IMR-90 (cell line): ENCODE results near the gene PHACTR2. TPM values are rescaled to one million over a fixed set of nuclear protein-coding genes. Genes with fewer than 3 reads are reported as not detected.

Experiments used
- ATAC-seq: fragments of 200-7000 bp; cut with Tn5 transposase; 2 replicates; pipeline ENCODE4 v1.9.1; 2020; ENCODE audit warnings: low read depth, mild to moderate bottlenecking, moderate library complexity
- BruUV-seq: library from RNA; stranded (reverse); fragments of 400-500 nt; replicated peaks from 2 replicates; lab custom pipeline; 2021; lab: Mats Ljungman, UMichigan
- CTCF ChIA-PET: fragments of 300-600 bp; formaldehyde crosslinking; extraction: SDS; loops from one replicate; lab custom pipeline; 2021; ENCODE audit warnings: antibody characterized with exemption; lab: Yijun Ruan, JAX
- POLR2A ChIA-PET: fragments of 300-600 bp; sonication (Branson Sonifier 250); formaldehyde crosslinking; loops from one replicate; lab custom pipeline; 2022; ENCODE audit warnings: antibody characterized with exemption; ENCODE audit not compliant: unreplicated experiment; lab: Charles Lee
- DNase-seq: peaks from one replicate; pipeline ENCODE4 v3.0.0; 2013
- H2AFZ ChIP-seq: replicated peaks from 2 replicates; pipeline ENCODE3; 2013; ENCODE audit warnings: low read length, mild to moderate bottlenecking; ENCODE audit not compliant: poor library complexity
- H2AK5ac ChIP-seq: 2 replicates; pipeline ENCODE4 v1.6.1; 2013; ENCODE audit warnings: low read depth, low read length, inconsistent platforms
- H2AK9ac ChIP-seq: replicated peaks from 2 replicates; pipeline ENCODE3; 2013; ENCODE audit warnings: mild to moderate bottlenecking, low read depth, low read length, moderate library complexity; ENCODE audit not compliant: poor library complexity
- H2BK120ac ChIP-seq: 2 replicates; pipeline ENCODE4 v1.6.1; 2013; ENCODE audit warnings: low read depth, low read length, inconsistent platforms
- H2BK15ac ChIP-seq: 3 replicates; pipeline ENCODE4 v1.6.1; 2013; ENCODE audit warnings: low read depth, low read length, inconsistent platforms
- H2BK20ac ChIP-seq: 2 replicates; pipeline ENCODE4 v1.6.1; 2013; ENCODE audit warnings: low read depth, mild to moderate bottlenecking, inconsistent platforms, low read length, moderate library complexity
- H2BK5ac ChIP-seq: 2 replicates; pipeline ENCODE4 v1.6.1; 2013; ENCODE audit warnings: mild to moderate bottlenecking, low read depth, low read length, inconsistent platforms; ENCODE audit not compliant: poor library complexity, severe bottlenecking
- H3K14ac ChIP-seq: replicated peaks from 2 replicates; pipeline ENCODE4 v1.6.1; 2013; ENCODE audit warnings: low read depth, low read length, inconsistent platforms
- H3K18ac ChIP-seq: 2 replicates; pipeline ENCODE4 v1.6.1; 2013; ENCODE audit warnings: low read depth, low read length, control low read depth
- H3K23ac ChIP-seq: 2 replicates; pipeline ENCODE4 v1.6.1; 2013; ENCODE audit warnings: low read depth, low read length, inconsistent platforms
- H3K27ac ChIP-seq: 2 replicates; pipeline ENCODE4 v1.5.1; 2013; ENCODE audit warnings: mild to moderate bottlenecking, control low read depth, low read length; ENCODE audit not compliant: insufficient read depth
- H3K27me3 ChIP-seq: 2 replicates; pipeline ENCODE4 v1.6.1; 2013; ENCODE audit warnings: low read length; ENCODE audit not compliant: control insufficient read depth, insufficient read depth
- H3K36me3 ChIP-seq: 2 replicates; pipeline ENCODE4 v1.6.1; 2013; ENCODE audit warnings: low read length, mixed read lengths; ENCODE audit not compliant: control insufficient read depth, insufficient read depth
- H3K4ac ChIP-seq: 2 replicates; pipeline ENCODE4 v1.6.1; 2013; ENCODE audit warnings: low read depth, low read length, inconsistent platforms
- H3K4me1 ChIP-seq: 2 replicates; pipeline ENCODE4 v1.6.1; 2013; ENCODE audit warnings: low read length, mixed read lengths; ENCODE audit not compliant: control insufficient read depth, insufficient read depth
- H3K4me2 ChIP-seq: 2 replicates; pipeline ENCODE4 v1.6.1; 2013; ENCODE audit warnings: low read depth, mild to moderate bottlenecking, control low read depth, low read length, moderate library complexity
- H3K4me3 ChIP-seq: 2 replicates; pipeline ENCODE4 v1.5.1; 2013; ENCODE audit warnings: low read depth, mild to moderate bottlenecking, control low read depth, low read length, moderate library complexity; ENCODE audit not compliant: insufficient read depth
- H3K56ac ChIP-seq: 2 replicates; pipeline ENCODE4 v1.6.1; 2013; ENCODE audit warnings: low read length, inconsistent platforms; ENCODE audit not compliant: insufficient read depth; ENCODE audit errors: extremely low read depth
- H3K79me1 ChIP-seq, 2 experiments: 2 replicates each; pipeline ENCODE4 v1.6.1; 2013; ENCODE audit warnings: low read length in 2 of 2, inconsistent platforms in 1 of 2, low read depth in 1 of 2
- H3K9ac ChIP-seq: 2 replicates; pipeline ENCODE4 v1.6.1; 2013; ENCODE audit warnings: low read depth, low read length, control low read depth
- H3K9me1 ChIP-seq: 2 replicates; pipeline ENCODE4 v1.6.1; 2013; ENCODE audit warnings: low read length, inconsistent platforms; ENCODE audit not compliant: insufficient read depth
- H3K9me3 ChIP-seq: 2 replicates; pipeline ENCODE4 v1.6.1; 2013; ENCODE audit warnings: low read length; ENCODE audit not compliant: control insufficient read depth, insufficient read depth
- H4K20me1 ChIP-seq: 2 replicates; pipeline ENCODE4 v1.6.1; 2013; ENCODE audit warnings: low read length, inconsistent platforms; ENCODE audit not compliant: insufficient read depth
- H4K5ac ChIP-seq: 2 replicates; pipeline ENCODE4 v1.6.1; 2013; ENCODE audit warnings: mild to moderate bottlenecking, low read depth, low read length, control low read depth
- H4K8ac ChIP-seq, 2 experiments: 2 replicates each; pipeline ENCODE4 v1.6.1; 2013; ENCODE audit warnings: low read depth in 2 of 2, low read length in 2 of 2, control low read depth in 1 of 2, inconsistent platforms in 1 of 2
- H4K91ac ChIP-seq: 2 replicates; pipeline ENCODE4 v1.6.1; 2013; ENCODE audit warnings: low read depth, low read length, inconsistent platforms; ENCODE audit not compliant: insufficient read depth
- BHLHE40 ChIP-seq: fragments of 150-350 bp; IDR thresholded peaks from 2 replicates; pipeline ENCODE4 v1.6.1; 2016; ENCODE audit warnings: mild to moderate bottlenecking, low read depth, low read length
- CEBPB ChIP-seq: IDR thresholded peaks from 2 replicates; pipeline ENCODE4 v1.6.1; 2012; ENCODE audit warnings: low read depth, low read length, improper control_type of control experiment
- CHD1 ChIP-seq: IDR thresholded peaks from 2 replicates; pipeline ENCODE4 v1.6.1; 2012; ENCODE audit warnings: low read depth, low read length, improper control_type of control experiment
- FOS ChIP-seq: fragments of 150-350 bp; IDR thresholded peaks from 2 replicates; pipeline ENCODE4 v1.6.1; 2016; ENCODE audit warnings: low read depth, low read length
- MAFK ChIP-seq: IDR thresholded peaks from 2 replicates; pipeline ENCODE4 v1.6.1; 2012; ENCODE audit warnings: low read depth, low read length, improper control_type of control experiment
- MAZ ChIP-seq: IDR thresholded peaks from 2 replicates; pipeline ENCODE4 v1.6.1; 2012; ENCODE audit warnings: low read depth, mild to moderate bottlenecking, low read length, improper control_type of control experiment, moderate library complexity, borderline replicate concordance
- MXI1 ChIP-seq: IDR thresholded peaks from 2 replicates; pipeline ENCODE4 v1.6.1; 2012; ENCODE audit warnings: low read depth, mild to moderate bottlenecking, low read length, moderate library complexity, borderline replicate concordance
- NFE2L2 ChIP-seq: fragments of 150-350 bp; IDR thresholded peaks from 2 replicates; pipeline ENCODE4 v1.6.1; 2016; ENCODE audit warnings: low read depth, mild to moderate bottlenecking, low read length
- POLR2A ChIP-seq: IDR thresholded peaks from 2 replicates; pipeline ENCODE4 v1.6.1; 2012; ENCODE audit warnings: mild to moderate bottlenecking, low read depth, low read length
- RCOR1 ChIP-seq: IDR thresholded peaks from 2 replicates; pipeline ENCODE4 v1.6.1; 2012; ENCODE audit warnings: mild to moderate bottlenecking, low read length, improper control_type of control experiment; ENCODE audit not compliant: insufficient replicate concordance
- WGBS, 2 experiments: methylation state at CpG; one replicate each; pipeline versions ENCODE4 v1.1.5 to v1.1.7; 2013; ENCODE audit warnings: missing lambda C conversion rate in 2 of 2; ENCODE audit not compliant: insufficient read length in 1 of 2; ENCODE audit errors: extremely low coverage in 2 of 2; 5-methylcytosine and 5-hydroxymethylcytosine counted together
- dilution Hi-C: fragments of 300-500 bp; cut with HindIII; formaldehyde crosslinking; loops from one replicate; pipeline ENCODE4 v1.14.3; 2018; ENCODE audit warnings: low sequenced_read_pairs; ENCODE audit not compliant: unreplicated experiment
- in situ Hi-C: fragments of 300-500 bp; cut with MboI; formaldehyde crosslinking; loops from 3 replicates; pipeline ENCODE4 v1.14.3; 2019; ENCODE audit warnings: low sequenced_read_pairs, inconsistent platforms, mixed read lengths
- intact Hi-C: fragments of 100-400 bp; cut with micrococcal nuclease; formaldehyde crosslinking; loops from 2 replicates; pipeline ENCODE4 v1.10.0; 2022
- polyA plus RNA-seq, 3 experiments: library from polyadenylated mRNA; depleted of rRNA; stranded (reverse); fragments of >200 nt; gene quantifications; 2 replicates each; pipeline ENCODE4 v1.2.3, GENCODE V29; 2012; ENCODE audit warnings: low replicate concordance in 1 of 3
- total RNA-seq: library from RNA; depleted of rRNA; stranded (reverse); fragments of >200 nt; gene quantifications from 2 replicates; pipeline ENCODE4 v1.2.3, GENCODE V29; 2012

PHACTR2 gene
- total and polyA plus RNA-seq, 2 of the 4 experiments (the other 2 are of a cell fraction), result 14.5 to 74.2 TPM

DNA sequence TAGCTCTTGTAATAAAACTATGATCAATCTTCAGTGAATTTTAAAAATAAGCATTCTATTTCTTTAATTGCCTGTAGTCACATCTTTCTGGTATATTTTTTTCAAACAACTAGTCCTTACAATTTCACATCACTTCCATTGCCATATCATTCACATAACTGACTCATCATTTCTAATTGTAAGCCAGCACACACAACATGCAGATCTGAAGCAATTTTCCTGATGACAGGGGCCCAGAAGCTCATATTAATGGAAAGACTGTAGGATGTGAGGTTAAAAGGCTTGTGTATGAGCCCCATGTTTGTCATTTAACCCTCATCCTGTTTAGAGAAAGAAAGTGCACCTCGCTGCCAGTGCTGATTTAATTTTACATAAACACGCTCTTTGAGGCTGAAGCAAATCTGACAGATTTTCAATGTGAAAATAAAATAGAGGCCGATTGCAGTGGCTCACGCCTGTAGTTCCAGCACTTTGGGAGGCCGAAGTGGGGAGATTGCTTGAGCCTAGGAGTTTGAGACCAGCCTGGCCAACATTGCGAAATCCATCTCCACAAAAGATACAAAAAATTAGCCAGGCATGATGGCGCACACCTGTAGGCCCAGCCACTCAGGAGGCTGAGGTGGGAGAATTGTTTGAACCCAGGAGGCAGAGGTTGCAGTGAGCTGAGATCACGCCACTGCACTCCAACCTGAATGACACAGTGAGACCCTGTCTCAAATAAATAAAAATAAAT, 125.2 kb downstream of the PHACTR2 start:
- H3K27me3 ChIP-seq, result no peaks in the 10 kb centered on the region

More for the DNA sequence above, 125.2 kb downstream of the PHACTR2 start:
- Histone ChIP-seq H2BK120ac (peak overlapping the region; percentile 55; the same call in 1 of the 2 replicates), H4K8ac (peak overlapping the region in 1 of 2 experiments; percentile 5; a peak in 1 of 4 replicates), H4K91ac (no peak overlapping the region), H3K27ac (peak overlapping the region; percentile 21; the same call in 1 of the 2 replicates), H2BK15ac (no peak overlapping the region; the same call in 2 of the 3 replicates), H2BK20ac (no peak overlapping the region; the same call in 1 of the 2 replicates), H2AK5ac (no peak overlapping the region; the same call in 1 of the 2 replicates), H3K4ac (peak overlapping the region; percentile 35; the same call in 1 of the 2 replicates), H4K5ac (no peak overlapping the region; the same call in 1 of the 2 replicates), H3K23ac (no peak overlapping the region), H3K4me2 (peak overlapping the region; percentile 4; the same call in 1 of the 2 replicates), H2AK9ac (no peak overlapping the region), H3K9me3 (no peaks in the 10 kb centered on the region; the same call in 1 of the 2 replicates), H3K56ac (no peak overlapping the region), H3K4me3 (no peak overlapping the region), H3K9me1 (peaks cover 20% of the 10 kb centered on the region), H2BK5ac (peak overlapping the region; percentile 50), H3K9ac (no peak overlapping the region), H3K14ac (0 out of 2 replicates have a peak overlapping the region, but pooled peaks have one; percentile 63), H3K4me1 (peaks cover 17% of the 10 kb centered on the region), H3K79me1 (peaks cover 4 to 36% of the 10 kb centered on the region in 2 experiments), H3K18ac (peak overlapping the region; percentile 51; the same call in 1 of the 2 replicates), H2AFZ (no peak overlapping the region), H4K20me1 (no peaks in the 10 kb centered on the region; the same call in 1 of the 2 replicates), H3K36me3 (peaks cover 2% of the 10 kb centered on the region; the same call in 1 of the 2 replicates)
- in situ Hi-C loops (no loop called here), dilution Hi-C loops (no loop called here), intact Hi-C loops (no loop called here)
- peak; percentile 24 for ATAC-seq
- TF ChIP-seq MXI1 (no peak), MAFK (peak; percentile 73), NFE2L2 (no peak; the same call in 1 of the 2 replicates), RCOR1 (no peak), CEBPB (peak; percentile 83), FOS (no peak), CHD1 (no peak), BHLHE40 (no peak), POLR2A (no peak), MAZ (no peak)
- ChIA-PET POLR2A (no interaction called here), CTCF (interaction anchor here (0.6 kb wide), 1 partner anchor 266 kb away, joined by 3 read pairs; no protein-coding TSS in a partner anchor)
- BruUV-seq, result no TSS peak
- peak; percentile 73 for DNase-seq
- 40% methylated on average over 1 of the region's 8 CpGs; no CpG with 5 or more reads in 1 of the 2 experiments for WGBS, 2 experiments
